Thyroid gland (tissue), 4 donors: ENCODE results near the gene MYOM3.

ENCODE experiments used
- CTCF ChIP-seq, 6 experiments: fragments of 200-600 bp in 3 of 6; fragments of 450-650 bp in 3 of 6; sonication (generic) in 3 of 6; IDR thresholded peaks; one replicate each; pipeline ENCODE4 v1.5.1; 2016 to 2019; ENCODE audit warnings: antibody characterized with exemption in 6 of 6, mild to moderate bottlenecking in 2 of 6, inconsistent platforms in 1 of 6, moderate library complexity in 1 of 6
- POLR2A ChIP-seq, 2 donors: fragments of 450-650 bp; IDR thresholded peaks; one replicate each; pipeline ENCODE4 v1.6.1; 2017; ENCODE audit warnings: antibody characterized with exemption in 2 of 2, mild to moderate bottlenecking in 2 of 2, moderate library complexity in 1 of 2

GRCh38 chr1:24089027-24089742 lies 22.8 kb downstream of the MYOM3 start:
- TF ChIP-seq CTCF (IDR thresholded peaks at IDR 0.05) (no peak), POLR2A (IDR thresholded peaks at IDR 0.05) (no peak)
